ENCODE data around the gene BCL11B.

DNA sequence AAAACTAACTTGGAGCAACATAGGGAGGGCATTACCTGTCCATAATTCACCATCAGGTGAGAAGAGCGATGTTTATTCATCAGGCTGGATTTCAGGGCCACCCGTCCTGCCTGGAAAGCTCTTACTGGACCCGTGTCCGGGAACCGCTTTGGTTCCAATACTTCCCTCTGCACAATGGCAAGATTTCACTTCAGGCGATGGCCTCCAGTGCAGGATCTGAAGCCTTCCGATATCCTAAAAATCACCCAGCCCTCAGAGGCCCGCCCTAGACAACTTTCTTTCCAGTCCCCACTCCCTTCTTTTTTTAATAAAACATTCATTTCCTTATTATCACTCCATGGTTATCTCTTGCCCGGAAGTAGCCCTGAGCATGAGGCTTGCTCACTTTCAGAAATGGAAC, 92.5 kb downstream of the BCL11B start:
- no peak for TF ChIP-seq EZH2phosphoT487 (IDR thresholded peaks at IDR 0.05; ENCODE audit: borderline replicate concordance, low read depth, low read length)
- TF ChIP-seq, protein P1, sequence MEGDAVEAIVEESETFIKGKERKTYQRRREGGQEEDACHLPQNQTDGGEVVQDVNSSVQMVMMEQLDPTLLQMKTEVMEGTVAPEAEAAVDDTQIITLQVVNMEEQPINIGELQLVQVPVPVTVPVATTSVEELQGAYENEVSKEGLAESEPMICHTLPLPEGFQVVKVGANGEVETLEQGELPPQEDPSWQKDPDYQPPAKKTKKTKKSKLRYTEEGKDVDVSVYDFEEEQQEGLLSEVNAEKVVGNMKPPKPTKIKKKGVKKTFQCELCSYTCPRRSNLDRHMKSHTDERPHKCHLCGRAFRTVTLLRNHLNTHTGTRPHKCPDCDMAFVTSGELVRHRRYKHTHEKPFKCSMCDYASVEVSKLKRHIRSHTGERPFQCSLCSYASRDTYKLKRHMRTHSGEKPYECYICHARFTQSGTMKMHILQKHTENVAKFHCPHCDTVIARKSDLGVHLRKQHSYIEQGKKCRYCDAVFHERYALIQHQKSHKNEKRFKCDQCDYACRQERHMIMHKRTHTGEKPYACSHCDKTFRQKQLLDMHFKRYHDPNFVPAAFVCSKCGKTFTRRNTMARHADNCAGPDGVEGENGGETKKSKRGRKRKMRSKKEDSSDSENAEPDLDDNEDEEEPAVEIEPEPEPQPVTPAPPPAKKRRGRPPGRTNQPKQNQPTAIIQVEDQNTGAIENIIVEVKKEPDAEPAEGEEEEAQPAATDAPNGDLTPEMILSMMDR (conservative IDR thresholded peaks at IDR 0.05; ENCODE audit: low read length): no peak

All from OCI-LY7 (cell line).